Mesenchymal stem cell (in vitro differentiated cells and primary cell): ENCODE data around the gene AP1B1.

Experiments used
- DNase-seq: peaks from one replicate; pipeline ENCODE4 v3.0.0-alpha.2; 2013
- H2AFZ ChIP-seq: one replicate; pipeline ENCODE4 v1.6.1; 2013; ENCODE audit warnings: low read depth, mild to moderate bottlenecking, control low read depth, inconsistent platforms, low read length, moderate library complexity
- H2AK5ac ChIP-seq: 2 replicates; pipeline ENCODE4 v1.6.1; 2013; ENCODE audit warnings: low read length, moderate library complexity, mild to moderate bottlenecking, inconsistent platforms; ENCODE audit not compliant: severe bottlenecking
- H2BK120ac ChIP-seq: one replicate; pipeline ENCODE4 v1.6.1; 2013; ENCODE audit warnings: low read depth, mild to moderate bottlenecking, inconsistent platforms, low read length, moderate library complexity
- H2BK12ac ChIP-seq, 2 experiments: one replicate each; pipeline ENCODE4 v1.6.1; 2013; ENCODE audit warnings: inconsistent platforms in 2 of 2, low read length in 2 of 2, mild to moderate bottlenecking in 2 of 2, moderate library complexity in 2 of 2, control low read depth in 1 of 2
- H2BK15ac ChIP-seq: one replicate; pipeline ENCODE4 v1.6.1; 2013; ENCODE audit warnings: mild to moderate bottlenecking, low read depth, inconsistent platforms; ENCODE audit not compliant: poor library complexity, severe bottlenecking
- H2BK5ac ChIP-seq: 2 replicates; pipeline ENCODE4 v1.6.1; 2013; ENCODE audit warnings: low read depth, mild to moderate bottlenecking, low read length, control low read depth, inconsistent platforms; ENCODE audit not compliant: poor library complexity, severe bottlenecking
- H3K14ac ChIP-seq, 2 experiments: one replicate each; pipeline ENCODE4 v1.6.1; 2013; ENCODE audit warnings: inconsistent platforms in 2 of 2, low read length in 2 of 2, control low read depth in 1 of 2, mild to moderate bottlenecking in 1 of 2, moderate library complexity in 1 of 2
- H3K18ac ChIP-seq, 2 experiments: one replicate each; pipeline ENCODE4 v1.6.1; 2013; ENCODE audit warnings: inconsistent platforms in 2 of 2, low read length in 2 of 2, control low read depth in 1 of 2, low read depth in 1 of 2, mild to moderate bottlenecking in 1 of 2
- H3K23ac ChIP-seq, 2 experiments: one replicate each; pipeline ENCODE4 v1.6.1; 2013; ENCODE audit warnings: inconsistent platforms in 2 of 2, low read length in 2 of 2, mild to moderate bottlenecking in 2 of 2, moderate library complexity in 2 of 2, control low read depth in 1 of 2
- H3K27ac ChIP-seq: 2 replicates; pipeline ENCODE4 v1.5.1; 2013; ENCODE audit warnings: mild to moderate bottlenecking, moderate library complexity, low read length, control low read depth, inconsistent platforms; ENCODE audit not compliant: poor library complexity, severe bottlenecking
- H3K27me3 ChIP-seq, 2 experiments: 2 replicates each; pipeline versions ENCODE4 v1.6.1 to v1.7.0; 2013; ENCODE audit warnings: low read length in 2 of 2, mild to moderate bottlenecking in 2 of 2, moderate library complexity in 2 of 2, control low read depth in 1 of 2, inconsistent platforms in 1 of 2; ENCODE audit not compliant: control insufficient read depth in 1 of 2, insufficient read depth in 1 of 2
- H3K36me3 ChIP-seq, 2 experiments: 2 replicates each; pipeline versions ENCODE4 v1.6.1 to v1.7.0; 2013; ENCODE audit warnings: low read length in 2 of 2, control low read depth in 1 of 2, inconsistent platforms in 1 of 2, low read depth in 1 of 2, mild to moderate bottlenecking in 1 of 2; ENCODE audit not compliant: insufficient read depth in 2 of 2, control insufficient read depth in 1 of 2
- H3K4ac ChIP-seq, 2 experiments: one replicate each; pipeline ENCODE4 v1.6.1; 2013; ENCODE audit warnings: inconsistent platforms in 2 of 2, low read length in 2 of 2, mild to moderate bottlenecking in 2 of 2, moderate library complexity in 2 of 2, control low read depth in 1 of 2, low read depth in 1 of 2
- H3K4me1 ChIP-seq: 2 replicates; pipeline ENCODE4 v1.6.1; 2013; ENCODE audit warnings: low read depth, low read length, control low read depth; ENCODE audit not compliant: control insufficient read depth, insufficient read depth
- H3K4me2 ChIP-seq: 2 replicates; pipeline ENCODE4 v1.6.1; 2013; ENCODE audit warnings: low read length, mild to moderate bottlenecking, inconsistent platforms; ENCODE audit not compliant: poor library complexity, severe bottlenecking
- H3K4me3 ChIP-seq, 2 experiments: 2 replicates each; pipeline versions ENCODE4 v1.5.1 to v1.7.0; 2013; ENCODE audit warnings: low read length in 2 of 2, mild to moderate bottlenecking in 2 of 2, control low read depth in 1 of 2, low read depth in 1 of 2; ENCODE audit not compliant: insufficient read depth in 1 of 2
- H3K79me1 ChIP-seq: replicated peaks from 2 replicates; pipeline ENCODE4 v1.6.1; 2013; ENCODE audit warnings: mild to moderate bottlenecking, control low read depth, low read length, inconsistent platforms; ENCODE audit not compliant: poor library complexity, severe bottlenecking
- H3K9ac ChIP-seq: 2 replicates; pipeline ENCODE4 v1.7.0; 2013; ENCODE audit warnings: mild to moderate bottlenecking, low read length, moderate library complexity
- H3K9me3 ChIP-seq: 2 replicates; pipeline ENCODE4 v1.7.0; 2013; ENCODE audit warnings: mild to moderate bottlenecking, low read length; ENCODE audit not compliant: control insufficient read depth
- H4K8ac ChIP-seq: one replicate; pipeline ENCODE4 v1.6.1; 2013; ENCODE audit warnings: inconsistent platforms, mild to moderate bottlenecking, low read length, moderate library complexity
- H4K91ac ChIP-seq: one replicate; pipeline ENCODE4 v1.6.1; 2013; ENCODE audit warnings: mild to moderate bottlenecking, low read length, inconsistent platforms
- WGBS: methylation state at CpG from one replicate; pipeline ENCODE4 v1.1.7; 2013; ENCODE audit warnings: mixed read lengths; 5-methylcytosine and 5-hydroxymethylcytosine counted together

AP1B1 gene

DNA sequence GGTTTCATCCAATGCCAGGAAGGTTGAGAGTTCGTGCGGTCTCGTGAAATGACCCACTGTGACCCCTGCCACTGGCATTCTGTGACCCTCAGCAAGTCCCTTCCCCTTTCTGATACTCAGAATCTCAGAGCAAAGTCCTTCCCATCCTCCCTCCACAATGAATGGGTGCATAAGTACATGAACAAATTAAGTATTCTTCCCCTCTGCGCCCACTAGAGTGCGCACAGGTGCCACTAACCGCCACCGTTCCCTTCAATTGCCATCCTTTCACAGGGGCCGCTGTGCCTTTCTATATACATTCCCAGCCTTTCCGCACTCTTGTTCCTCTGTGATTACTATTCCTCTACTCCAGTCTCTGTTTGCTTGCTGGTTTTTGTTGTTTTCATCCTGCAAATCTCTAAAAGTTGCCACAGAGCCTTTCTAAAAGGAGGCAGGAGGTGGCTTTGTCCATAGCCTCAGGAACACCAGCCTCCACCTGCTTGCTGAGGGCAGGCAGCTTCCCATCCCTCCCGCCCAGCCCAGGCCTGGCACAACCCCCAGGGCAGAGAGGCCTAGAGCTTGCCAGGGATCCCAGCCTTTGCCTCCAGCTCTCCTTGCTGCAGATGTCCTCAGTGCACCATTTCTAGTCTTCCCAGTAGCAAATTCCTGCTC lies 6.7 kb upstream of the AP1B1 start:
- Histone ChIP-seq H4K91ac (no peak overlapping the region), H2BK12ac (no peak overlapping the region), H2BK120ac (no peak overlapping the region), H3K18ac (no peak overlapping the region), H3K9ac (no peak overlapping the region), H3K4me1 (peaks cover 5% of the 10 kb centered on the region), H3K4ac (no peak overlapping the region), H3K4me3 (no peak overlapping the region), H3K27me3 (peaks cover 10 to 16% of the 10 kb centered on the region in 2 experiments), H4K8ac (no peak overlapping the region), H2AK5ac (peak overlapping the region; percentile 41), H3K27ac (no peak overlapping the region), H3K9me3 (no peaks in the 10 kb centered on the region), H2BK5ac (no peak overlapping the region), H2AFZ (no peak overlapping the region), H3K23ac (no peak overlapping the region), H3K36me3 (no peaks in the 10 kb centered on the region), H2BK15ac (no peak overlapping the region), H3K79me1 (no peaks in the 10 kb centered on the region), H3K4me2 (no peak overlapping the region), H3K14ac (no peak overlapping the region)
- peak; percentile 75 for DNase-seq
- WGBS: 15% methylated on average over 10 of the region's 10 CpGs

DNA sequence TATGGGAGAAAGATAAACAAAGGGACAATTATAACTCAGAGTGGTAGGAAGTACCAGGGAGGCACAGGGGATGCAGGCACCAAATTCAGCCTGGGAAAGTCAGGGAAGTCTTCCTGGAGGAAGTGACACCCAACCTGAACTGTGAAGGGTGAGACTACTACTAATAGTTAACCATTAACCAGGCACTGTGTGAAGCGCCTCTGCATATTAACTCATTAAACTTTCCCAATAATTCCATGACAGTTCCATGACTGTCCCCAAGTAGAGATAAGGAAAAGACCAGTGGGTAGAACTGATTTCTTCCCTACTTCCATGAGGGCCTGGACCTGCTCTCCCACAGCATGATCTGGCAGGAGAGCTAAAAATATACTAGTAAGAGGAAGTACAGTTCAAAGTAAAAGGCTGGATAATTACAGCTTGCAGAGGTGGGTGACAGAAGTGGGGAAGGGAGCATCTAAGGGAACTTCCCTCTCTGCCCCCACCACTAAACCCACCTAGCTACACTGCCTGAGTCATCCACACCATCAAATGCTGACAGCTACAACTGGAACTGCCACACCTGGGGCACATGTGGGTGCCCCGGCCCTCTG lies 4.7 kb upstream of the AP1B1 start:
- Histone ChIP-seq H3K9me3 (no peaks in the 10 kb centered on the region), H4K91ac (no peak overlapping the region), H2BK15ac (no peak overlapping the region), H4K8ac (no peak overlapping the region), H3K9ac (no peak overlapping the region), H2BK5ac (no peak overlapping the region), H3K27me3 (peaks cover 9 to 10% of the 10 kb centered on the region in 2 experiments), H3K4me3 (no peak overlapping the region), H3K27ac (no peak overlapping the region), H3K14ac (no peak overlapping the region), H3K4ac (no peak overlapping the region), H3K23ac (no peak overlapping the region), H2AK5ac (no peak overlapping the region), H2AFZ (no peak overlapping the region), H2BK12ac (no peak overlapping the region), H3K18ac (no peak overlapping the region), H3K4me2 (no peak overlapping the region), H3K4me1 (peaks cover 9% of the 10 kb centered on the region), H3K36me3 (no peaks in the 10 kb centered on the region), H2BK120ac (no peak overlapping the region), H3K79me1 (peaks cover 1% of the 10 kb centered on the region)
- no CpG with 5 or more reads among the region's 2 CpGs for WGBS
- no peak for DNase-seq

DNA sequence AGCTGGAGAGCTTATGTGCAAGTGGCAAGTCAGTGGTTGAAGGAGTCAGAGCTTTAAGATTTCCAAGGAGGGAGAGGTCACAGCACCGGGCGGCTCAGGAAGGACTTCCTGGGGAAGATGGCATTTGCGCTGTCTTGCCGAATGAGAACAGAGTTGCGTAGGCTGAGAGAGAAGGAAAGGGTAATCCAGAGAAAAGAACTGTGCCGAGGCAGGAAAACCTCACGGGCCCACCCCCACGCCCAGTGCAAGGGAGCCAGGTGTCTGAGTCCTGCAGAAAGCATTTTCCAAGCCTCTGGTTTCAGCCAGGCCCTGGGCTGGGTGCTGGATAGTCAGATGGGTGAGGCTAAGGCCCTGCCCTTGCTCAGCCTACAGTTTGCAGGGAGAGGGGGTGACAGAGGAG lies 3.2 kb upstream of the AP1B1 start:
- H3K9me3 ChIP-seq: no peaks in the 10 kb centered on the region
- no peak overlapping the region for H3K4me2 ChIP-seq
- H3K4me3 ChIP-seq: no peak overlapping the region
- no peaks in the 10 kb centered on the region for H3K36me3 ChIP-seq
- DNase-seq: no peak
- no peak overlapping the region for H3K14ac ChIP-seq
- H3K27ac ChIP-seq: no peak overlapping the region
- WGBS: 86% methylated on average over 8 of the region's 8 CpGs
- H2BK5ac ChIP-seq: no peak overlapping the region
- no peak overlapping the region for H4K91ac ChIP-seq
- H3K9ac ChIP-seq: no peak overlapping the region
- peaks cover 6% of the 10 kb centered on the region for H3K79me1 ChIP-seq
- H4K8ac ChIP-seq: no peak overlapping the region
- no peak overlapping the region for H2BK15ac ChIP-seq
- no peaks in the 10 kb centered on the region for H3K27me3 ChIP-seq
- no peak overlapping the region for H2AK5ac ChIP-seq
- H3K23ac ChIP-seq: no peak overlapping the region
- H3K4me1 ChIP-seq: peaks cover 14% of the 10 kb centered on the region
- no peak overlapping the region for H2BK12ac ChIP-seq
- no peak overlapping the region for H3K4ac ChIP-seq
- H2AFZ ChIP-seq: no peak overlapping the region
- no peak overlapping the region for H2BK120ac ChIP-seq
- no peak overlapping the region for H3K18ac ChIP-seq

DNA sequence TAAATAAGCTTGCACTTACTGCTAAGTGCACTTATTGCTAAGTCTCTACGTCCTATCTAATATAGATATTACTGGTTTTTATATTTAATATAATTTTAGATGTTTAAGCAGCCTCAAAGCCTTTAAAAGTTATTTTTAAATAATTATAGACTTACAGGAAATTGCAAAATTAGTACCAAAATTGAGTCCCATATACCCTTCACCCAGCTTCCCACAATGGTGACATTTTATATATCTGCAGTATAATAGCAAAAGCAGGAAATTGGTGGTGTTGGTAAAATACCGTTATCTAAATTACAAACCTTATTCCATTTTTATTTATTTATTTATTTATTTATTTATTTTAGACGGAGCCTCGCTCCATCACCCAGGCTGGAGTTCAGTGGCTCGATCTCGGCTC lies 1.9 kb upstream of the AP1B1 start:
- Histone ChIP-seq H3K9ac (no peak overlapping the region), H3K36me3 (peaks cover 0 to 2% of the 10 kb centered on the region in 2 experiments), H2BK5ac (no peak overlapping the region), H2BK12ac (no peak overlapping the region), H3K4ac (no peak overlapping the region), H3K14ac (no peak overlapping the region), H3K79me1 (peaks cover 12% of the 10 kb centered on the region), H3K9me3 (no peaks in the 10 kb centered on the region), H3K27me3 (no peaks in the 10 kb centered on the region), H3K4me1 (peaks cover 12% of the 10 kb centered on the region), H3K4me3 (no peak overlapping the region), H4K8ac (no peak overlapping the region), H2AK5ac (no peak overlapping the region), H2AFZ (no peak overlapping the region), H3K23ac (no peak overlapping the region), H3K18ac (no peak overlapping the region), H4K91ac (no peak overlapping the region), H2BK120ac (no peak overlapping the region), H2BK15ac (no peak overlapping the region), H3K27ac (no peak overlapping the region), H3K4me2 (no peak overlapping the region)
- no peak for DNase-seq
- WGBS: 96% methylated on average over 4 of the region's 6 CpGs
